Measurements from ENCODE around the gene CCNJL. TPM values are rescaled to one million over a fixed set of nuclear protein-coding genes. Genes with fewer than 3 reads are reported as not detected.

The CCNJL gene
- total and polyA plus RNA-seq, 2 of the 8 experiments (the other 6 are each of a cell fraction or from before 2014, with no cell fraction given), result 34.6 to 44.7 TPM

DNA sequence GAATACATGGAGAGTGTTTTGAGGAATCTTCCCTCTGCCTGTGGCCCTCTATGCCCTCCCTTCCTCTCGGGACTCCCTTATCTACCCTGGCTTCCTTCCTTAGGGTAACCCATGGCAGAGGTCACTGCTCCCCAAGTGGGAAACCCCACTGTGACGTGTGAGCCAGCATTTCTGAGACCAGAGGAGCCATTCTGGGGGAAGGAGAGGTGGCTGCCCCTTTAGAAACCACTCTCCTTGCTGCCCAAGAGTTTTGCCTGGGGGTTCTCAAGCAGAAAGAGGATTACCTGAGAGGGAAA, 23.1 kb downstream of the CCNJL start (continued):
- TF ChIP-seq CHD7 (IDR thresholded peaks at IDR 0.05; ENCODE audit: insufficient replicate concordance, low read length) (no peak), CHD1 (IDR thresholded peaks at IDR 0.05; ENCODE audit: low read depth, low read length) (no peak), SIRT6 (IDR thresholded peaks at IDR 0.05; ENCODE audit: low read length) (no peak), SP1 (IDR thresholded peaks at IDR 0.05; ENCODE audit: low read depth, low read length) (no peak)

Data from H1 (cell line).